ENCODE measurements around the gene VIPAS39. TPM values are rescaled to one million over a fixed set of nuclear protein-coding genes. Genes with fewer than 3 reads are reported as not detected.

VIPAS39 gene
- total and polyA plus RNA-seq, 8 donors = 15.4 to 40.4 (median 30.2) TPM

DNA sequence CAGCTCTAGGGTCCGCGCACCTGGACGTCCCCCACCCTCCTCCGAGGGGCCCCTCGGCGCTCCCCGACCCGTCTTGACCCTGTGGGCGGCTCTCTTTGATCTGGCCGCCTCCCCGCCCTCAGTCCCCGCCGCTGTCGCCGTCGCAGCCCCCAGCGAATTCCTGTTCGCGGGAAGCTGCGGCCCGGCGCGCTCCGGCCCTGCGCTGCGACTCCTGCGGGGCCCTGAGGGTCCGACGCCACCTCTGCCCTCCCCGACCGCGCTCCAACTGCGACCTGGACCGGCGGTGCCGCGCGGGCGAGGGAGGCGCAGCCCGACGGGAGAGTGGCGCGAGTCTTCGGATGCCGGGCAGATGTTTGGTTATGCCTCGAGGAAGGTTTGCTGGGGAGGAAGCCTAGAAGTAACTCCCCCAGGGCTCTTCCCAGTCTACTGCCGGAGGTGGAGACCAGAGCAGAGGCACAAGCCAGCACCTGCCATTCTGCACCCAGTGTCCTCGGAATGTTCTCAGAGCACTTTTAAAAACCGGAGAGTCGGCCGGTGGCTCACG is 41.7 kb upstream of the VIPAS39 start:
- TF ChIP-seq, protein P1, sequence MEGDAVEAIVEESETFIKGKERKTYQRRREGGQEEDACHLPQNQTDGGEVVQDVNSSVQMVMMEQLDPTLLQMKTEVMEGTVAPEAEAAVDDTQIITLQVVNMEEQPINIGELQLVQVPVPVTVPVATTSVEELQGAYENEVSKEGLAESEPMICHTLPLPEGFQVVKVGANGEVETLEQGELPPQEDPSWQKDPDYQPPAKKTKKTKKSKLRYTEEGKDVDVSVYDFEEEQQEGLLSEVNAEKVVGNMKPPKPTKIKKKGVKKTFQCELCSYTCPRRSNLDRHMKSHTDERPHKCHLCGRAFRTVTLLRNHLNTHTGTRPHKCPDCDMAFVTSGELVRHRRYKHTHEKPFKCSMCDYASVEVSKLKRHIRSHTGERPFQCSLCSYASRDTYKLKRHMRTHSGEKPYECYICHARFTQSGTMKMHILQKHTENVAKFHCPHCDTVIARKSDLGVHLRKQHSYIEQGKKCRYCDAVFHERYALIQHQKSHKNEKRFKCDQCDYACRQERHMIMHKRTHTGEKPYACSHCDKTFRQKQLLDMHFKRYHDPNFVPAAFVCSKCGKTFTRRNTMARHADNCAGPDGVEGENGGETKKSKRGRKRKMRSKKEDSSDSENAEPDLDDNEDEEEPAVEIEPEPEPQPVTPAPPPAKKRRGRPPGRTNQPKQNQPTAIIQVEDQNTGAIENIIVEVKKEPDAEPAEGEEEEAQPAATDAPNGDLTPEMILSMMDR (IDR thresholded peaks at IDR 0.05) = no peak
- ATAC-seq = no peak
- Histone ChIP-seq H3K27me3 (peaks cover 18 to 51% of the 10 kb centered on the region in 2 donors), H3K4me1 (peaks cover 8 to 17% of the 10 kb centered on the region in 2 donors), H3K36me3 (no peaks in the 10 kb centered on the region), H3K9me3 (peaks cover 0 to 8% of the 10 kb centered on the region in 2 donors), H3K4me3 (peak overlapping the region; percentile 25 to 42), H3K27ac (no peak overlapping the region)
- peak in 2 of 4 donors; percentile 17 to 77 for DNase-seq
- intact Hi-C loops (cut with DNase I) = no loop called here

DNA sequence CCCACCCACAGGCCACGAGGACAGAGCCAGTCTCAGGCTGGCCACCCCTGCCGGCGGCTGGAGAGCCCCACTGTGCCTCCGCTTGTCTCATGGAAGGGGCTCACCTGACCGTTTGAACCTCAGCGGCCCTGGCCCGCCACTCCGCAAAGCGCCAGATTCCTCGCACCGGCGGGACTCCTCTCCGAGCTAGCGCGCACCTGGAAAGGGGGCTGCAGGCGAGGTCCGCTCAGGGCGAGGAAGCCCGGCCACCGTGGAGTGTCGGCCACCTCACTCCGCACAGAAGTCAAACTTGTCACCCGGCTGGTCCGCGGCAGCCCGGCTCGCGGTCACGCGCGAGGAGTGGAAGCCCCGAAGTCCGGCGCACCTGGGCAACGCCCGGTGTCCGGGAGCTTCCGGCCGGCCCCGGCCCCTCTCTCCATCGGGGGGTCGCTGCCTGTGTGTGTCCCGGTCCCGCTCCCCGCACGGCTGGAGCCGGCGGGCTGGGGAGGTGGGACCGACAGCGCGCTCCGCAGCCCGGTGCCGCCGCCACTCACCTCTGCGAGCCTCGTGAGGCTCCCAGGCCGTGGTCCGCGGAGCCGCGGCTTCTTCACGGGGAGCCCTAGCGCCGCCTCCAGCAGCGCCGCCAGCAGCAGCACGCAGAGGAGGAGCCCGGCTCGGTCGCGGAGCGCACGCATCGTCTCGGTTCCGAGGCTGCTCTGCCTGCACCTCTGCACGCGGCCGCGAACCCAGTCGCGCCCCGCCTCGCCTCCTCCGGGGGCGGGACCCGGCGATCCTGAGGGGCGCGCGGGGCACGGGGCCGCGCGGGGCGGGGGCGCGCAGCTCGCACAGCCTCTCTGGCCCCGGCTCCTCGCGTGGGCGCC is 40.9 kb upstream of the VIPAS39 start, which contains the start of gene ISM2:
Gene ISM2, minus strand, starts transcription at position 697 of the 860 bp plus-strand sequence. Its CDS starts 23 bp downstream, at position 674.
- intact Hi-C loops (cut with DNase I) = no loop called here
- TF ChIP-seq, protein P1 (IDR thresholded peaks at IDR 0.05) = no peak
- H3K9me3 ChIP-seq = peaks cover 0 to 3% of the 10 kb centered on the region in 2 donors
- no peaks in the 10 kb centered on the region for H3K36me3 ChIP-seq
- H3K27ac ChIP-seq = no peak within 1 kb of the TSS
- peak within 1 kb of the TSS; percentile 25 to 42 for H3K4me3 ChIP-seq
- H3K4me1 ChIP-seq = peaks cover 8 to 17% of the 10 kb centered on the region in 2 donors
- H3K27me3 ChIP-seq = peaks cover 18 to 51% of the 10 kb centered on the region in 2 donors
- DNase-seq (peak in 3 of 4 donors; percentile 11 to 81 (median 31)), ATAC-seq (peak; percentile 89)

DNA sequence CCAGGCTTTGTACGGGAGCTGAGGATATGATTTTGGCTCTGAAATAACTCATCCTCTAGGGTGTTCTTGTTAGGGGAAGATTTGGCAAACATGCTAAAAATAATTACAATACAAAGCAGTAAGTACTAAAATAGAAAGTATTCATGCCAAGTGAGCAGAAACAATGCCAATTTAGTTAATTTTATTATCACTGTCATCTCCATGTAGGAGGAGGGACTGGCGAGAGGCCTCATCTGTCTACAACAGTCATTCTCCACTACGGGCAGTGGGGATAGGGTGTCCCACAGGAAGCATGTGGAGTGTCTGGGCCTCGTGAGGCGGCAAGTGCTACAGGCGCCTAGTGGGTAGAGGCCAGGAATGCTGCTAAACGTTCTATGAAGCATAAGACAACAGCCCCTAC is 37.9 kb upstream of the VIPAS39 start:
- Histone ChIP-seq H3K36me3 (no peaks in the 10 kb centered on the region), H3K9me3 (no peaks in the 10 kb centered on the region), H3K27ac (no peak overlapping the region), H3K27me3 (peaks cover 18 to 43% of the 10 kb centered on the region in 2 donors), H3K4me1 (peaks cover 8 to 17% of the 10 kb centered on the region in 2 donors), H3K4me3 (no peak overlapping the region)
- TF ChIP-seq, protein P1 (IDR thresholded peaks at IDR 0.05) = no peak
- intact Hi-C loops (cut with DNase I) = no loop called here
- ATAC-seq = no peak
- DNase-seq = no peak

DNA sequence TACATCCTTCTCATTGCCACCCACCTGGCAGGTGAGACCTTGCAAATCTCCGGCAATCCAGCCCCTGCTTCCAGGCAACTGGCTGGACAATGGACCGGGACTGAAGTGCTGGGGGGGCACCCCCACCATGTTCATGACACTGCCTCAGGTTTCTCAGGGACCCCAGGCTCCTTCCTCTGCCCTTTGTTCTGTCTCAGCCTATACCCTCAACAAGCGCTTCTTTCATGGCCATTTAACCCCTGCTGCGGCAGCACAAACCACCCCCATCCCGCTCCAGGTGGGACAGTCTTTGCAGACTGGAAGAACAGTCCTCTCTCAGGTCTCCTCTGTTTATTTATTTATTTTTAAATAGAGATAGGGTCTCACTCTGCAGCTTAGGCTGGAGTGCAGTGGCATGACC is 33.7 kb upstream of the VIPAS39 start:
- Histone ChIP-seq H3K27ac (no peak overlapping the region), H3K4me1 (no peaks in the 10 kb centered on the region), H3K27me3 (peaks cover 0 to under 1% of the 10 kb centered on the region in 2 donors), H3K9me3 (no peaks in the 10 kb centered on the region), H3K36me3 (no peaks in the 10 kb centered on the region), H3K4me3 (no peak overlapping the region)
- ATAC-seq (no peak), DNase-seq (no peak)
- intact Hi-C loops (cut with DNase I) = no loop called here
- TF ChIP-seq, protein P1 (IDR thresholded peaks at IDR 0.05) = no peak

DNA sequence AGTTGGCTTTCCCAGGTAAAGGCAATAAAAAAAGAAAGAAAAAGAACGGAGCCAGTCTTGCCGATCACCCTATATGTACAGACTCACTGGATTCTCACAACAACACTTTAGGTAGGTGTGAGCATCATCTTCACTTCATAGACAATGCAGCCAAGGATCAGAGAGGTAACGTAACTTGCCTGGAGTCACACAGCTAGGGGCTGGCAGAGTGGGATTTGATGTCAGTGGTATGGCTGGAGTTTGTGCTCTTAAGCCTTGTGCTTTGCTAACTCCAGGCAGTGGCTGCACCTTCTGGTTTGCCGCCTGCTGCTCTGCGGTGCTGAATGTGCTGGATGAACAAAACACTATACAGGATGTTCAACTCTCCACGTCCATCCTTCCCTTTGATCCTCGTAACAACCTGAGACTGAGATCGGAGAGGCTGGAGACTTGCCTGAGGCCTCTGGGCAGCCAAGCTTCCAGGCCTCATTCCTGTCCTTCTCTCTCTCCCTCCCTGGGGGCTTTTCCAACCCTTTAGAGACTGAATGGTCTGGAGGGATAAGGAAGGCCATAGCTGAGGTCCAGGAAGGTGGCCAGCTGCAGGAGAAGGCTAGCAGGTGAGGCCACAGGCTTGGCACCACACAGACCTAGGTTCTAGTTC is 33.1 kb upstream of the VIPAS39 start:
- DNase-seq (no peak), ATAC-seq (no peak)
- H3K27ac ChIP-seq = no peak overlapping the region
- intact Hi-C loops (cut with DNase I) = no loop called here
- TF ChIP-seq, protein P1 (IDR thresholded peaks at IDR 0.05) = no peak
- H3K36me3 ChIP-seq = no peaks in the 10 kb centered on the region
- no peak overlapping the region for H3K4me3 ChIP-seq
- H3K4me1 ChIP-seq = no peaks in the 10 kb centered on the region
- H3K9me3 ChIP-seq = no peaks in the 10 kb centered on the region
- no peaks in the 10 kb centered on the region for H3K27me3 ChIP-seq

Data from left lung (tissue), 10 donors.